HL-60/S4 (cell line): Measurements from ENCODE around the gene TMEM131L.
"Not testable (repeated sequence)": the region's sequence is repeated elsewhere in the genome, so short reads cannot be mapped to it uniquely, and the experiment has no call there.

Experiments
- in situ Hi-C: fragments of 300-500 bp; cut with MboI; formaldehyde crosslinking; loops from 2 replicates; pipeline ENCODE4 v1.14.3; 2022; ENCODE audit warnings: low sequenced_read_pairs

Gene TMEM131L

DNA sequence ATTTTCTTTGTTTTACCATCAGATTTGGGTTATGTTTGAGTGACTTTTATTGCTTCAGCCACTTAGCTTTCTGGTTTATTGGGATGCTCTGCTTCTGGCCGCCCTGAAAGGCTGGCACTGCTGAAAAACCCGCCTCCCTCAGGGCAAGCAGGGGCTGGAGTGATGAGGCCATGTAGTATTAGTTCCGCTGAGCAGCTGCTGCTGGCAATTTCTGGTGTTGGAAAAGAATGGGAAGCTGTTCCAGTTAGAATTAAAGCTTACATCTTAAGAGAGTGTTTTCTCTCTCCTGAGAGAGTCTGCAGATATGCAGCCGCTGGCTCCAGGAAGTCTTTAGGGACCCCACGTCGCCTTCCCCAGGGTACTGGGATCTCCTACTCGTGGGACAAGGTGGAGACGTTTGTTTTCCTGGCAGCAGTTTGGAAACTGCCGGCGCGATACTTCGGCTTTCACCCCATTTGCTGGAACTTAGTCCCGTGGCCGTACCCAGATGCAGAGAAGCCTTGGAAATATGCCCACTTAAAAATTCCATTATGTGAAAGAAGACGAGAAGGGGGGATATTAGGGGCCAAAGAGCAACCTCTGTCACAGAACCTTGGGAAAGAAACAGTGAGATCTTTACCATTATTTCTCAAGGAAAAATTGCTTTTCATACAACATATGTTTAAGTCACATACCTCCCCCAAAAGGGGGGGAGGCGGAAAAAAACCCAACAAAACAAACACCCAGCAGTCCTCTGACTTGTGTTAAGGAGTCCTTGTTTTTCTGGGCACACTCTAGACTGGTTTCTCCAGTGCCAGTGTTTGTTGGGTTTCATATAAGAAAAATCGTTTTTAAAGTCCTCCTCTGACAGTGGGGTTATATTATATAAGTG is 72.6 kb downstream of the TMEM131L start:
- in situ Hi-C loops = no loop called here

DNA sequence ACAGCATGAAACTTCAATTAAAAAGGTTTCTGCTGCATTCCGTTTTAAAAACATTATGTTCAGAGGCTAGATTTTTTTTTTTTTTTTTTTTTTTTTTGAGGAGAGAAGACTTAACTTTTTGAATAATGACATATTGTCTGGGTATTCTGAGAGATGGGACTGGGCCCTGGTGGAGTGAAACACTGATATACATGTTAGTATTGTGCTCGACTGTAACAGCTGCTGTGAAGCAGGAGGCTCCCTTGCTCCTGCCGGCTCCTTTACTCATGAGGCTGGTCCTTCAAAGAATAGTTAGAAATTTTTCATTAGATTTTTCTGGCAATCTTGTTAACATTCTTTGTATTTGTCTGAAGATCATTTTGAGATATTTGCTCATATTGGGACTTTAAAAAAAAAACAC is 73.3 kb downstream of the TMEM131L start:
- in situ Hi-C loops = no loop called here

DNA sequence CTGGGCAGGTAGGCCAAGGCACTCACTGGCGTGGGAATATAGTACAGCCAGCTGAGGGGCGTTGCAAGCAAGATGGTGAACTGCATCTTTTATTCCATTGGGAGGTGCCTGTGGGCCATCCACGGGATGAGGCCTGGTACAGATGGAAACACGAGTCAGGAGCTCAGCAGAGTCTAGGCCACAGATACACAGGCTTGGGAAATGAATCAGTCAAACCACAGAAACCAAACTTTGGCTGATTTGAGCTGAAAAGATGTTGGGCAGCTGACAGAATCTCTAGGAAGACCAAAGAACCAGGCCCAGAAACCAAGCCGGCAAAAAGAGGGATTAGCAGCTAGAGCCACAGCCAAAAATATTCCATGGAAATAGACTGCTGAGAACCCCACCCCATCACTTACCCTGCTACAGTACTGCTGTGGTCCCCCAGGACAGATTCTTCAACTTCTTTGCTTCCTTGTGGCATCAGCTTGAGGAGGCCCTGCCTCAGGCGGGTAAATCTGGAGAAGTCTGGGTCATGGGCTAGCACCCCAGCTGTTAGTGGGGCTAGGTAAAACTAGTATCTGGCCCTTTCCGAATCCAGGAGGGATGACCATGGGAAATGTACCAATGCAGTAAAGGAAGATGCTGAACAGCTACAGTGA is 75.4 kb downstream of the TMEM131L start:
- in situ Hi-C loops = no loop called here

DNA sequence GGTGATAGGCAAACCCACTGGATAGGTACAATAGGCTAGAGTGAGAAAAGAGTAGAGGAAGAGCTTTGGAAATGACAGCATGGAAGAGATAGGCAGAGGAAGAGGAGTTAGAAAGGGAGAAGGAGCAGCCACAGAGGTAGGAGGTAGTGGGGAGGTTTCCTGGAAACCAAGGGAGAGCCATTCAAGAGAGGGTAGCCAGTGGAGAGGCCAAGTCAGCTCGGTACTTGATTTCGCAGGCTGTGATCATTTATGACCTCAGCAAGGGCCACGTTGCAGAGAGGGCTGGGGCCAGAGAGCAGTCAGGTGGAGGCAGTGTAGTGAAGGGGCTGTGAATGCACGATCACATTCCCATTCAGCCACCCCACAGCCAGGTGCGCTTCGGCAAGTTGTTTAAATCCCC is 76.0 kb downstream of the TMEM131L start:
- in situ Hi-C loops = no loop called here

DNA sequence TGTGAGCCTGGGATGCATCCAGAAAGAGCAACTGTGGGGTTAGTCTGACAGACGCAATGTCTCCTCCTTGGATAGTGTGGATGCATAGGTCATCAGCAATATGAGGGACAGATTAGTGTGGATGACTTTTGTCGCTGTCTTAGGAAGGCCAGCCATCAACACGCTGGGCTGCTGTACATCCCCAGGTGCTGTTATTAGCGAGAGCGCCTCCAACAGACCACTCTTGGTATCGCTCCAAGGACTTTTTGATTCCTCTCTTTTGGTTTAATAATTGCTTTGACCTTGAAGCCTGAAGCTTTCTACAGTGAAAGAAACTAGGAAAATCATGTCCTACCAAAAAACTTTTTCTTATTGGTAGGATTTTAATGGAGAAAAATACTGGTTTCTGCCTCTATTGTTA is 76.7 kb downstream of the TMEM131L start:
- in situ Hi-C loops = no loop called here

DNA sequence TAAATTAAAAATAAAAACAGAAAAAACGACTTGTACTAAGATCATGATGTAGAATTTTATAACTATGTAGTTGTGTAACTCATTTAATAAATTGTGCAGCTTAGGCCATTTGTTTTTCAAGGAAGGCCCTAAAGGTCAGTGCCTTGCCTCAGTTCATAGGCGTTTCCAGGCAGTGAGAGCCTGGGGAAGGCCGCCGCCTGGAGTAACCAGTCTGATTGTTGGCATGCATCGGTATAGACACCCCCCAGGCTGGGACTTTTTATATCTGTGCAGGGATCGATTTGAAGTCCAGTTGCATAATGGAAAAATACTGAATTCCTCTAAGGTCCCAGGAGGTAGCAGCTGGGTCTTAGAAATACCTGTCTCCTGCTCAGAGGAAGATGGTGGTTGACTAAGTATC is 77.2 kb downstream of the TMEM131L start:
- in situ Hi-C loops = no loop called here

DNA sequence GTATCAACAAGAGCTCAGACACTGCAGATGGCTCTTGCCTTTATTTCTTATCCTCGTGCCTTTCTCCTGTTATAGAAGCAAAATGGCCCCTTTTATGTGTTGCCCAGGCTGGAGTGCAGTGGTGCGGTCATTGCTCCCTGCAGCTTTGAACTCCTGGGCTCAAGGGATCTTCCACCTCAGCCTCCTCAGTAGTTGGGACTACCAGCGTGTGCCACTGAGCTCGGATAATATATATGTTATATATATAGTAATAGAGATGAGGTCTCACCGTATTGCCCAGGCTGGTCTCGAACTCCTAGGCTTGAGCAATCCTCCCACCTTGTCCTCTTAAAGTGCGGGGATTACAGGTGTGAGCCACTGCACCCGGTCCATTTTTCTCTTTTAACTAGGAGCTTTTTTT is 79.7 kb downstream of the TMEM131L start:
- in situ Hi-C loops = no loop called here

DNA sequence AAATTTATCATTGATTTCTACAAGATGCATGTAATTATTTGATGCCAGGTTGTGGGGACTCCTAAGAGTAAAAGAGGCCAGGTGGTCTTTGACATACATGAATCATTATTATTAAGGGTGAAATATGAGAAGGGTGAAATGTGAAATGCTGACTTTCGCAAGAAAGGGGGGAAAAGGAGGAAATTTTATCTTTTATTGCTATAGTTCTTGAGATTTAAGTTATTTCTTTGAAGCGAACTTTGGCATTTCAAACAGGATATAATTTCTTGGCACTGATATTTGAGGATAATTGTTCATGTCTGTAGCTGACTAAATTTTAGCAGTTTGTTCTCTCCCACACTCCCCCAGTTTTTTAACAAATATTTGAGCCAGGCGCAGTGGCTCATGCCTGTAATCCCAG is 80.1 kb downstream of the TMEM131L start:
- in situ Hi-C loops = no loop called here

DNA sequence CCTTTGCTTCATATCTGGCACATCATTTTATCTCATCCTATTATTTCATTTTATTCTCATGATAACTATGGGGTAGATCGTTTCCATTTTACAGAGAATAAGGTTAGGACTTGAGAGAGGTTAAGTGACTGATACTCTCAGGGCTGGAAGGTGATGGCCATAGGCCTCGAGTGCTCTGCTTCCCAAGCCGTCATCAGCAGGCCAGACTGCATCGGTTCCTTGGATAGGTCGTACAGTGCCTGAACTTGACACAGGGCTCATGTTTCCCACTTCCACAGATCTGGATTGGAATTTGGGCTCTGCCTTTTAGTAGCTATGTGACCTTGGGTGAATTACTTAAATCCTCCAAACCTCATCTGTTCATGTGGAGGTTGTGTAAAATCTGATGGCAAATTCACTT is 81.4 kb downstream of the TMEM131L start:
- in situ Hi-C loops = no loop called here

DNA sequence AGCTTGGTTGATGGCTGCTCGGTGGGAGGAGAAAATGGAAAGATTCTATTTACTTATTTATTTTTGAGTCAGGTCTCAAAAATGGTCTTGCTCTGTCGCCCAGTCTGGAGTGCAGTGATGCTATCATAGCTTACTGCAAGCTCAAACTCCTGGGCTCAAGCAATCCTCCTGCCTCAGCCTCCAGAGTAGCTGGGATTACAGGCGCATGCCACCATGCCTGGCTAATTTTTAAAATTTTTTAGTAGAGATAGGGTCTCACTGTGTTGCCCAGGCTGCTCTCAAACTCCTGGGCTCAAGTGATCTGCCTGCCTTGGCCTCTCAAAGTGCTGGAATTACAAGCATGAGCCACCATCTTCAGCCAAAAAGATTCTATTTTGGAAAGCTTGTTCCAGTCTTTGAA is 82.7 kb downstream of the TMEM131L start:
- in situ Hi-C loops = not testable (repeated sequence)

DNA sequence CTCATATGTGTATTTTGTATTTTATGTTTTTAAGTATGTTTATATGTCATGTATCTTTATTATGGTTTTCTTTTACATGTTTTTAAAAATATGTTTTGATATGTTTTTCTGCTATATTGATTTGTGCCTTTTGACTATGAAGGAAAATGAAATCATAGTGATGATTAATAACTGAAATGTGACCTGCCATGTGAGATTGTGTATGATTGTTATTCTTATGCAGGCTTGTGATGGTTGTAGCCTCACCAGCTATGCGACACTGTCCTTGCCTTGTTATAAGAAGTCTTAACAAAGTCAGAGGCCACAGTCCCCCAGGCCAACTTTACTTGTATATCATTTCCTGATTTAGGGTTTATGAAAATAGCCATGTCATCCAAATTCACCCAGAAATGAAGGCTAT is 83.2 kb downstream of the TMEM131L start:
- in situ Hi-C loops = no loop called here

DNA sequence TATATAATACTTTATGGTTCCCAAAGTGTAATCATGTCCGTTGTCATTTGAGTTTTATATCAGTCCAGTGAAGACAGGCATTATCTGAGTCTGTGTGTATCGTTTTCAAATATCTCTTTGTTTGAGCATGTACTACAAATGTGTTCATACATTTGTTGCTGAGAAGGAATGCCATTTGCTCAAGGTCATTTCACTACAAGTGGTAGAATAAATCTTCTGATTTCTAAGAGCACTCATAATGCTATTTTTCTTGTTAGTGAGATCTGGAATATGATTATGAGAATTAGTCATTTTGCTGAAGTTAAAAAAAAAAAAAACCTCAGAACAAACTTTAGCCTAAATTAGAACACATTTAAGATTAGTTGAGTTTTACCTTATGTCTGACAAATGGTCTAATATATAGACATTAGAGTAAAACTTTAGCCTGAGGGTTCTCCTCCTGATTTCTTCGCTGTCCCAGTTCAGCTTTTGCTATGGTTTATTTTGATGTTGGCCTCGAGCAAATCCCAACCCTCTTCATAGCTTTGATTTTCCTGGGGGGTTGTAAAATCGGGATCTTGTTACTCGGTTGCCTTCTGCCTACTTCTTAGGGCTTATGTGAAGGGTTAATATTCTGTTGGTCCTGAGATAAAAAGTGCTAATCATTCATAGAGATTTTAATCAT is 87.1 kb downstream of the TMEM131L start:
- in situ Hi-C loops = no loop called here

DNA sequence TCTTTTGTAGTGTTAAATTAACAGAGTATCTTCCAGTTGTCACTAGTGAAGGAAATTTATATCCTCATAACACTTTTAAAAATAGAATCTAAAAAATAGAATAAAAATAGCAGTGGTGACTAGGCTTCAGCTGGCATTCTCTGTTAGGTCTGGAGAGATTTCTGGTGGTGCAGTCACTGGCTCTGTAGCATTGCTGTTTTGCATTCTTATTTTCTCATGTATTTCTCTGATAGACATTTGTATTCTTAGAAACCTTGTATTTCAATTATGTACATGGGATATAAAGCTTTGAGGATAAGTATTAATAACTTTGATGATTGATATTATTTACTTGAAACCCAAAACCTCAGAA is 87.6 kb downstream of the TMEM131L start:
- in situ Hi-C loops = no loop called here

DNA sequence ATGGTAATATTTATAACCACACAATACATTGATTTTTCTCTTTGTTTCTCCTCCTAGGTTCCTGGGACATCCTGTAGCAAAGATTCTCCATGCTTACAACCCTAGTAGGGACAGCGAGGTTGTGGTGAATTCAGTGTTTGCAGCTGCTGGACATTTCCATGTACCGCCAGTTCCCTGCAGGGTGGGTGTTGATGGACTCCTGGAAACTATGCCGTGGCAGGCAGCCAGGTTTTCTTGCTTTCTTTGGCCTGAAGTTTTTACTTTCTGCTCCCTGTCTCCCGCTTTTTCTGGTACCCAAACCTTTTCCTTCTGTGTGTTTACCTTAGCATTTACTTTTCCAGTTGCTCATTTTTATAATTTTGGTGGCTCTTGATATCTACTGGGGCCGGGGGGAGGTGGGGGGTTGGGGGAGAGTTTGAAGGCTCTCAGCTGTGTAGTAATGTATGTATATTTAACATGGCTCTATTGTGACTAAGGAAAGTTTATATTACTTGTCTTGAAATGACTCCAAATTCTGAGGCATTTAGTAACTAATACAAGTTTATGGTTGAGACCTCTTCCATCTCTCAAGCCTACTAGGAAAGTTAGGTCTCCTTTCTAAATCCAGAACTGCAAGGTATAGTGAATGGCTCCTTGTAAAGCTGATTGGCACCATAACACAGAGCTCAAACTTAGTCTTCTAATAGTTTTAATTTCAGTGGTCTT is 89.7 kb downstream of the TMEM131L start:
- in situ Hi-C loops = no loop called here

DNA sequence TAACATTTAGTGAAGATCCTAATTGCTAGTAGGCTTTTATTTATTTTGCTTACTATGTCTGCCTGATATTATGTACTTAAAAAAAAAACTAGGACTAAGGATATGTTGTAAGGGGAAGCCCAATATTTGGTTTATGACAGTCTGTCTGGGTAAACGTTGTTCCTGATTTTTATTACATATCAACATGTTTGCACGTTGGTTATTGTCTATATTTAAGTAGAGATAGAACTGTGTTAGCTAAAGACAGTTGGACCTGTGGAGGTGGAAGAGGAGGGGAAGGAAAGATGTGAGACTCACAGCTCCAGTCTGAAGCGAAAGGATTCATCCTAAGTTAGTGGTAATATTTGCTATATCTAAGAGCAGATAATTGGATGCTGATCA is 90.3 kb downstream of the TMEM131L start:
- in situ Hi-C loops = no loop called here

DNA sequence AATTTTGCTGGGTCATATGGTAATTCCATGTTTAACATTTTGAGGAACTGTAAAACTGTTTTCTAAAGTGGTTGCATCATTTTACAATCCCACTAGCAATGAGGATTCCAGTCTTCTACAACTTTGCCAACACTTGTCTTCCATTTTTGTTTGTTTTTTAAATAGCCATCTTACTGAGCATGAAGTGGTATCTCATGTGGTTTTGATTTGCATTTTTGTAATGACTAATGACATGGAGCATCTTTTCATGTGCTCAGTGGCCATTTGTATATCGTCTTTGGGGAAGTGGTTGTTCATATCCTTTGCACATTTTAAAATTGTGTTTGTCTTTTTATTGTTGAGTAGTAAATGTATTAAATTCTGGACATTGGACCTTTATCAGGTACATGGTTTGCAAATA is 94.7 kb downstream of the TMEM131L start:
- in situ Hi-C loops = no loop called here

DNA sequence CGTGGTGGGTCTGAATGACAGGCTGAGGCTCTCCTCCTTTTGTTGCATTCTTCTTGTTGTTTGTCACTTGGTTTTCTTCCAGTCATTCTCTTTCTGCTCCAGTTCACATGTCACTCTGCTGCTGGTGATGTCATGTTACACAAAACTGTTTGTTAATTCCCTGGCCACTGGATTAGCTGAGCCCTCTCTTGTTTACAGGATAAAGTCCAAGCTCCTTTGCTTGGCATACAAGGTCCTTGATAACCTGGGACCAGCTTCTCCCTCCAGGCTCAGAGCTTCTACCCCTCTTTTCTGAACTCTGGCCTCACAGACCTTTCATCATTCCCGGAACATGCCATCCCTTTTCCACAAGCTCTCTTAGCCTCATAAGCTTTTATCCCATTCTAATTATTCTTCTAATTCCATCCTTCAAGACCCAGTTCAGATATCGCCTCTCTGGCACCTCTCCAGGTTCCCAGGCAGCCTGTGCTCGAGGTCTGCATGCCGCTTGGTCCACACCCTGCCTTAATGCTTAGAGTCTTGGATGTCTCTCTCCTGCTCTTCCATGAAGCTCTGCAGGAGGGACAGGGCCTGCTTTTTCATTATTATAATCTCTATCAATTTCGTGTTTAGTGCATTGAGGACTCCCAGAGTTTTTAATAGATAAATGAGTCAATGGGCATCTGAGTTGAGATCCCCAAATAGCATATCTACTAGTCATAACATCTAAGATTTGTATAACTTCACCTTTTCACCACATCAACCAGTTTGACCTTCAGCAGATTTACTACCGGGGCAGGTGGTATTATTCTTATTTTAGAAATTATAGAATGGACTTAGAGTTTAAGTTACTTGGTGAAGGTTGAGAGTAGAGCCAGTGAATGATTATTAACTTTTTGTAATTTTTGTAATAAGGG is 98.7 kb downstream of the TMEM131L start:
- in situ Hi-C loops = no loop called here

DNA sequence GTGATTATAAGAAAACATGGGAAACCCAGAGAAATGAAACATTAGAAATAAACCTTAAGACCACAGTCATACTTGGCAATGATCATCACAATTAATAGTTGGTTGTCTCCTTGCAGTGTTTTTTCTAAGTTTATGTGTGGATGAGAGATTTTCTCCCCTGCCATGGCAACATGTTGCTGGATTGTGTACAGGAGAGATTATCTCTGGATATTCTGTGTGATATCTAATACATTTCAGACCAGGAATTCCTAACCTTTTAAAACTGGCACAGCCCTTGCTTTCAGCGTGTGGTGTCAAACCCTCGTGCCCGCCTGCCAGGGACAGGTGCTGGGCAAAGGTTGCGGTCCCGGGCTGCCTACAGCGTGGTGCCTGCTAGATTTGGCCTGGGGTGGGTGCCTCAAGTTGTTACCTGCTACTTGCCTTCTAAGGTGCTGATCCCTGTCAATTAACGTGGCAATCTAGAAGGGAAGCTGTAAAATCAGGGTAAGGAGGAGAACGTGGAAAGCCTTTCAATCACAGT is 100.5 kb downstream of the TMEM131L start:
- in situ Hi-C loops = no loop called here

DNA sequence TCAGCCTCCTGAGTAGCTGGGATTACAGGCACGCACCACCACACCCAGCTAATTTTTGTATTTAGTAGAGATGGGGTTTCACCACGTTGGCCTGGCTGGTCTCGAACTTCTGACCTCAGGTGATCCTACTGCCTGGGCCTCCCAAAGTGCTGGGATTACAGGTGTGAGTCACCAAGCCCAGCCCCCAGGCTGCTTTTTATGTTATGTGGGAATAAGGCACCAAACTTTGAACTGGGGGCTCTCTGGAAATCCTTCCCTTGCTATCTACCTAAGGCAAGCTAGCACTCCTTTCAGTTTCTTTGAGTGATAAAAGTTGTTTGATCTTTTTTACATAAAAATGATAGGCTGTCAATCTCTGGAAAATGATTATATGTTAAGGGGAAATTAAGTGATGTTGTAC is 101.5 kb downstream of the TMEM131L start:
- in situ Hi-C loops = not testable (repeated sequence)
